Brain microvascular endothelial cell (primary cell): Measurements from ENCODE around the gene PPFIA1.
A peak's percentile ranks its signal among the peaks of the same experiment; 100 is the strongest.

Source experiments
- DNase-seq: peaks from one replicate; pipeline ENCODE4 v3.0.0-alpha.2; 2020
- H3K27ac ChIP-seq: fragments of 250-450 bp; sonication (Bioruptor Pico); 2 replicates; pipeline ENCODE4 v1.5.1; 2020; ENCODE audit warnings: mild to moderate bottlenecking, moderate library complexity
- H3K27me3 ChIP-seq: fragments of 250-450 bp; sonication (Bioruptor Pico); replicated peaks from 2 replicates; pipeline ENCODE4 v1.5.1; 2020; ENCODE audit warnings: mild to moderate bottlenecking
- H3K36me3 ChIP-seq: fragments of 250-450 bp; sonication (Bioruptor Pico); replicated peaks from 2 replicates; pipeline ENCODE4 v1.5.1; 2020; ENCODE audit warnings: mild to moderate bottlenecking
- H3K4me3 ChIP-seq: 2 replicates; pipeline ENCODE4 v1.5.1; 2011; ENCODE audit warnings: low read depth, mild to moderate bottlenecking, control low read depth, low read length, moderate library complexity
- in situ Hi-C: cut with HindIII; loops from 2 replicates; pipeline ENCODE4 v1.10.0; 2017; ENCODE audit warnings: low sequenced_read_pairs, low pct_ligation_motif_present
- TF ChIP-seq, protein P1 (sequence below): IDR thresholded peaks from 2 replicates; pipeline ENCODE4 v1.5.1; 2011; ENCODE audit warnings: low read depth, mild to moderate bottlenecking, moderate library complexity, low read length, control low read depth, inconsistent platforms; ENCODE audit errors: missing control alignments

Gene PPFIA1

DNA sequence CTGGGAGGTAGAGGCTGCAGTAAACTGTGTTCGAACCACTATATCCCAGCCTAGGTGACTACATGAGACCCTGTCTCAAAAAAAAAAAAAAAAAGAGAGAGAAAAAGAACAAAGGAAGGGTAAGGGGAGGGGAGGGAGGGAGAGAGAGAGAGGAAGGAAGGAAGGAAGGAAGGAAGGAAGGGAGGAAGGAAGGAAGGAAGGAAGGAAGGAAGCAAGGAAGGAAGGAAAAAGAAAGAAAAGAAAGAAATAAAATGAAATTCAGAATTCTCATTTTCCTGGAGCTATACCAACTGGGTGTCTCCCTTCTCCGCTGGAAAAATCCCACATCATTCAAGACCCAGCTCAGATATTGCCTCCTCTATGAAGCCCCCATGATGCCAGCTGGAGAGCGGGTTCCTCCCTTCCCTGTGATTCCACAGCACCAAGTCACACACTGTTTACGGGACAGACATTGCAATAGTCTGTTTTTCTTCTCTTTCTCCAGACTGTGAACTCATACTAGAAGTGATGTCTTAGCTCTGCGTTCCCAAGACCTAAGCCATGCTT lies 3.0 kb upstream of the PPFIA1 start:
- Histone ChIP-seq H3K4me3 (no peak overlapping the region), H3K27ac (no peak overlapping the region), H3K36me3 (peaks cover 5% of the 10 kb centered on the region), H3K27me3 (no peaks in the 10 kb centered on the region)
- DNase-seq = no peak
- in situ Hi-C loops = no loop called here
- TF ChIP-seq, protein P1, sequence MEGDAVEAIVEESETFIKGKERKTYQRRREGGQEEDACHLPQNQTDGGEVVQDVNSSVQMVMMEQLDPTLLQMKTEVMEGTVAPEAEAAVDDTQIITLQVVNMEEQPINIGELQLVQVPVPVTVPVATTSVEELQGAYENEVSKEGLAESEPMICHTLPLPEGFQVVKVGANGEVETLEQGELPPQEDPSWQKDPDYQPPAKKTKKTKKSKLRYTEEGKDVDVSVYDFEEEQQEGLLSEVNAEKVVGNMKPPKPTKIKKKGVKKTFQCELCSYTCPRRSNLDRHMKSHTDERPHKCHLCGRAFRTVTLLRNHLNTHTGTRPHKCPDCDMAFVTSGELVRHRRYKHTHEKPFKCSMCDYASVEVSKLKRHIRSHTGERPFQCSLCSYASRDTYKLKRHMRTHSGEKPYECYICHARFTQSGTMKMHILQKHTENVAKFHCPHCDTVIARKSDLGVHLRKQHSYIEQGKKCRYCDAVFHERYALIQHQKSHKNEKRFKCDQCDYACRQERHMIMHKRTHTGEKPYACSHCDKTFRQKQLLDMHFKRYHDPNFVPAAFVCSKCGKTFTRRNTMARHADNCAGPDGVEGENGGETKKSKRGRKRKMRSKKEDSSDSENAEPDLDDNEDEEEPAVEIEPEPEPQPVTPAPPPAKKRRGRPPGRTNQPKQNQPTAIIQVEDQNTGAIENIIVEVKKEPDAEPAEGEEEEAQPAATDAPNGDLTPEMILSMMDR = no peak

DNA sequence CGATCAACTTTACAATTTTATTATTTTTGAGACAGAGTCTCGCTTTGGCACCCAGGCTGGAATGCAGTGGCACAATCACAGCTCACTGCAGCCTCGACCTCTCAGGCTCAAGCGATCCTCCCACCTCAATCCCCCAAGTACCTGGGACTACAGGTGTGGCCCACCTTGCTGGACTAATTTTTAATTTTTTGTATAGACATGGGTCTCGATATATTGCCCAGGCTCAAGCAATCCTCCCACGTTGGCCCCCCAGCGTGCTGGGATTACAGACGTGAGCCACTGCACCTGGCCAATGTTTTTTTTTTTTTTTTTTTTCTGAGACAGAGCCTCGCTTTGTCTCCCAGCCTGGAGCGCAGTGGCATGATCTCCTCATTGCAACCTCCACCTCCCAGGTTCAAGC lies 2.0 kb upstream of the PPFIA1 start:
- H3K27ac ChIP-seq = no peak overlapping the region
- TF ChIP-seq, protein P1 = no peak
- DNase-seq = no peak
- in situ Hi-C loops = no loop called here
- H3K4me3 ChIP-seq = no peak overlapping the region
- no peaks in the 10 kb centered on the region for H3K27me3 ChIP-seq
- H3K36me3 ChIP-seq = peaks cover 5% of the 10 kb centered on the region

DNA sequence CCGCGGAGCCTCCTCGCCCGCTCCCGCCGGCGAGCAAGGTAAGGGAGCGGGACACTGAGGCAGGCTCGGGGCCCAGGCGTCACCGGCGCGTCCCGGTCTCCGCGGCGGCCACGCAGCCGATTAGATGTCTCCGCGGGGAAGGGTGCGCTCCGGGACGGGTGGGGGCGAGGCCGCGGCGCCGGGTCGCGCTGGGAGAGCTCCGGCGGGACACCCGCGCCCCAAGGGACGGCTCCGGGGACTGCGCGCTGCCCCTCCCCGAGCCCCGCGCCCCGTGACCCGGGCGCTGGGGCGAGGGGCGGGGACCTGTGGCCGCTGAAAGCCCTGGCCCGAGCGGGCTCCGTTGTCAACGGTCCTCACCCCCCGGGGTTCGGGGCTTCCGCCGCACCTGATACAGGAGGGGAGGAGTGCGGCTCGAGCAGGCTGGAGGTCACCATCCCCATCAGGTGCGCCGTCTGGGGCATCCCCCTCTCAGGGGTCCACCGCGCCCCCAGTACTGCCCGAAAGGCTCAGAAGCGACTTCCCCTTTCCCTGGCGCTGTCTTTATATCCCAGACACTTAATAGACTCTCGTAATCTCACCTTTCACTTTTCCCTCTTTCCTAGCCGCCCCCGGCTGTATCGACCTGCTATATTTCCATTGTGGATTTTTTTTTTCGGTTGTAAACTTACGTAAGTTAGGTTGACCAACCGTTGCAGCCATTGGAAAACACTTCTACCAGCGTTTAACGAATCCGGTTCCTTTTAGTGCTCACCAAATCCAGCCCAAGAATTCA lies 573 bp downstream of the PPFIA1 start:
- peak; percentile 27 for DNase-seq
- H3K27ac ChIP-seq = peak overlapping the region; percentile 87
- peak overlapping the region; percentile 78 for H3K4me3 ChIP-seq
- H3K36me3 ChIP-seq = peaks cover 12% of the 10 kb centered on the region
- H3K27me3 ChIP-seq = no peaks in the 10 kb centered on the region
- TF ChIP-seq, protein P1 = no peak
- in situ Hi-C loops = no loop called here

DNA sequence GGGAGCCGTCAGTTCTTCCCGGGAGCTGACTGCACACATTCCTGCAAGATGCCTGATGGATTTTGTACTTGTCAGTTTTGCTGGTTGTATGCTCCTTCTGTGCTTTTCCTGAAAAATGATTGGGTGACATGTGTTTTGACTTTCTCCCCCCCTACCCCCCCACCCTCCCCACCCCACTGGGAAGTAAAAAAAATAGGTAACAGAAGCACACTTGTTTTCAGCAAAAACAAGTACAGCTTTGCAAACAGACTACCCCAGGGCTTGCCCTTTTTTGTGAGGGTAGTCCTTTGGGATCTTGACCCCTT lies 1.1 kb downstream of the PPFIA1 start:
- in situ Hi-C loops = no loop called here
- TF ChIP-seq, protein P1 = no peak
- no peaks in the 10 kb centered on the region for H3K27me3 ChIP-seq
- no peak overlapping the region for H3K27ac ChIP-seq
- no peak for DNase-seq
- H3K36me3 ChIP-seq = peaks cover 12% of the 10 kb centered on the region
- H3K4me3 ChIP-seq = peak overlapping the region; percentile 78

DNA sequence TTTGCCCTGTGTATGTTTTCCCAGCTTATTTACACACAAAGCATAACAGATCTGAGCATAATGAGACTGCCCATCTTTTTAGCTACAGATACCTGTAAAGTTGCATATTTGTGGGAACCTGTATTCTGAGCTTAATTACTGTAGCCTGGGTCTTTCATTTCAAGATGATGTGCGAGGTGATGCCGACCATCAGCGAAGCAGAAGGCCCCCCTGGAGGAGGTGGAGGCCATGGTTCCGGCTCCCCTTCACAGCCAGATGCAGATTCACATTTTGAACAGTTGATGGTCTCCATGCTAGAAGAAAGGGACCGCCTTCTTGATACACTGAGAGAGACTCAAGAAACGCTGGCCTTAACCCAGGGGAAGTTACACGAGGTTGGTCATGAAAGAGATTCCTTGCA lies 1.5 kb downstream of the PPFIA1 start:
- in situ Hi-C loops = no loop called here
- Histone ChIP-seq H3K27ac (no peak overlapping the region), H3K36me3 (peaks cover 12% of the 10 kb centered on the region), H3K27me3 (no peaks in the 10 kb centered on the region), H3K4me3 (no peak overlapping the region)
- no peak for DNase-seq
- TF ChIP-seq, protein P1 = no peak

DNA sequence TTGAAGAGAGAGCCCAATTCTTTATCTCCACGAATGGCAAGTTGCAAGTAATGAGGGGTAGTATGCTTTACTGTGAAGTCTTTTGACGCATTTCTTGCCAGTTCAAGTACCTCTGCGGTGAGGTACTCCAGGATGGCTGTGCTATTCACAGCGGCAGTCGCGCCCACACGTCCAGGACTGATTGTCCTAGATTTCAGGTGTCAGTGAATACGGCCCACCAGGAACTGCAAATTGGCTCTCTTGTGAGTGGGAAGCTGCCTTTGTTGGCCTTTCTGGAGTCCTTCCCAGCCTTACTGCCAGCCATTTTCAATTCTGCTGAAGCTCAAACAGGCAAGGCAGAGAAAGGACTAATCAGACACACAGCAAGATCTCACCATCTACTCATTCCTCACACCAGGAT lies 8.5 kb downstream of the PPFIA1 start:
- DNase-seq = no peak
- peaks cover 10% of the 10 kb centered on the region for H3K36me3 ChIP-seq
- in situ Hi-C loops = no loop called here

More for the DNA sequence above, 8.5 kb downstream of the PPFIA1 start:
- no peaks in the 10 kb centered on the region for H3K27me3 ChIP-seq
- TF ChIP-seq, protein P1 = no peak
- no peak overlapping the region for H3K27ac ChIP-seq
- H3K4me3 ChIP-seq = no peak overlapping the region
